Ramos (cell line): ENCODE measurements around the gene TMED10.
"Not testable (repeated sequence)": the region's sequence is repeated elsewhere in the genome, so short reads cannot be mapped to it uniquely, and the experiment has no call there.

Source experiments
- in situ Hi-C: fragments of 300-500 bp; cut with MboI; formaldehyde crosslinking; loops from one replicate; pipeline ENCODE4 v1.14.3; 2022; ENCODE audit warnings: low sequenced_read_pairs; ENCODE audit not compliant: unreplicated experiment

TMED10 gene

DNA sequence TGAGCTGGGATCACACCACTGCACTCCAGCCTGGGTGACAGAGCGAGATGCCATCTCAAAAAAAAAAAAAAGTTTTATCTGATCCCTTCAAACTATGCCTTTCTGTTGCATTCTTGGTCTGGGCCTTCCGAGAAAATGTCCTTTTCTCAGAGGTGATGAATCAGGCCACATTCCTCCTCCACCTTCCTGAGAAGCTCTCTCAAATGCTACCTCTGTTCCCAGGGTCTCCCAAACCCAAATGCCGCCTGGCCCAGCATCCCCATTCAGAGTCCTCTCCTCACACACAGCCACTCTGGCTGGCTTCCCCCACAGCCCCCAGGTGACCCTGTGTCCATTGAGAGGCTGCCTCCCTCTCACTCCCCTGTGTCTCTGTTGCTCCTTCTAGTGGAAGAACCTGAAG lies 19.7 kb upstream of the TMED10 start:
- in situ Hi-C loops = no loop called here

DNA sequence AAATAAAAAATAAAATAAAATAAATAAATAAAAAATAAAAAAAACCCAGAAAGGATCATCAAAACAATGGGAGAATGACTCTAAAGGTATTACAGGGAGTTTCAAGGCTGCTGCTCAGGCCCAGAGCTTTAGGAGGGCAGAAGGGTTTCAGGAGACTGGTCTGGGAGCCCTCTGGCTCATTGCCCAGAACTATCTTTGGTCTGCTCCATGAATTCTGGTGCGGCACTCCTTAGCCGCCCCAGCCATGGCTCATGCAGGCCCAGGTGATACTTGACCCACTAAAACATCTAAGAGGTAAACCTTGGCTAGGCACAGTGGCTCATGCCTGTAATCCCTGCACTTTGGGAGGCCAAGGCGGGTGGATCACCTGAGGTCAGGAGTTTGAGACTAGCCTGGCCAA lies 14.7 kb upstream of the TMED10 start:
- in situ Hi-C loops = no loop called here

- in situ Hi-C loops = no loop called here
Observed at GRCh38 chr14:75190023-75190422, 13.6 kb upstream of the TMED10 start.

GRCh38 chr14:75188520-75189268 lies 12.3 kb upstream of the TMED10 start:
- in situ Hi-C loops = no loop called here

DNA sequence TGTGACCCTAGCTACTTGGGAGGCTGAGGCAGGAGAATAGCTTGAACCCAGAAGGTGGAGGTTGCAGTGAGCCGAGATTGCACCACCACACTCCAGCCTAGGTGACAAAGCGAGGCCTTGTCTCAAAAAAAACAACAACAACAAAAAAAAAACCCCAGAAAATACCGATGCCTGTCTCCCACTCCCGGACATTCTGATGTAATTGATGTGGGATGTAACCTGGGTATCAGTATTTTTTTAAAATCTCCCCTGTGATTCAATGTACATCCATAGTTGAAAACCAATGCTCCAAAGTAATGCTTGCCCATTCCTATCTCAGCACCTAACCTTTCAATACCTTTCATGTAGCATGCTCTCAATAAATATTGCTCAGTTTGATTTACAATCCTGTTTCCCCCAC lies 11.7 kb upstream of the TMED10 start:
- in situ Hi-C loops = no loop called here

- in situ Hi-C loops = no loop called here
Observed at GRCh38 chr14:75186953-75187352, 10.5 kb upstream of the TMED10 start.

DNA sequence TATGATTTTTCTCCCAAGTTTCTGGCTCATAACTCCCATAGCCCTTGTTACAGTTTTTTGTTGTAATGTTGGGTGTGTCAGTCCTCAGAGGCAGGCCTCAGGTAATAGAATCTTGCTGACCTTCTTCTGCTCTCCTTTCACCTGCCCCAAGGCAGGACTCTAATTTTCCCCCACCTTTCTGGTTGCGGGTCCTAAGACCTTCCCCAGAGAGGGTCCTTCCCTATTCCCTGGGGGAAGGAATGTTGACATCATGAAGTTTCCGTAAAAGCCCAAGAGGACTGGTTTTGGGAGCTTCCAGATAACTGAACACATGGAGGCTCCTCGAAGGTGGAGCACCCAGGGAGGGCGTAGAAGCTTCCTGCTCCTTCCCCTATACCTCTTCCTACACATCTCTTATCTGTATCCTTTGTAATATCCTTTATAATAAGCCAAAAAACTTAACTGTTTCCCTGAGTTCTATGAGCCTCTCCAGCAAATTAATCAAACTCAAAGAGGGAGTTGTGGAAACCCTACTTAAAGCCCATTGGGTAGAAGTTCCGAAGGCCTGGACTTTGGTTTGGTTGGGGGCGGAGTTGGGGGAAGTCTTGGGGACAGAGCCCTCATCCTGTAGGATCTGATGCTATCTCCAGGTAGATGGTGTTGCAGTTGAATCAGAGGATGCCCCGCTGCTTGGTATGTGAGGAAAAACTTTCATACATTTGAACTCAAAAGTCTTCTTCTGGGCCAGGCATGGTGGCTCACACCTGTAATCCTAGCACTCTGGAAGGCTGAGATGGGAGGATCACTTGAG lies 9.0 kb upstream of the TMED10 start:
- in situ Hi-C loops = no loop called here

GRCh38 chr14:75184492-75184891 lies 8.1 kb upstream of the TMED10 start:
- in situ Hi-C loops = no loop called here

DNA sequence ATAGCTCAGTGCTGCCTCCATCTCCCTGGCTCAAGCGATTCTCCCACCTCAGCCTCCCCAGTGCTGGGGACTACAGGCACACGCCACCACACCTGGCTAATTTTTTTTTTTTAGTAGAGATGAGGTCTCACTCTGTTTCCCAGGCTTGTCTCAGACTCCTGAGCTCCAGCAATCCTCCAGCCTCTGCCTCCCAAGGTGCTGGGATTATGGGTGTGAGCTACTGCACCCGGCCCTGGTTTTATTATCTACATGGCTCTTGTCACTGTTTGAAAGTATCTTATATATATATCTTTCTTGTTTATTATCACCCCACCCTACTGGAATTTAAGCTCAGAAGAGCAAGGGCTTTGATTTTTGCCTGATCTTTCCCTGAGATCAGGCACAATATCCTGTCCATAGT lies 7.6 kb upstream of the TMED10 start:
- in situ Hi-C loops = no loop called here

DNA sequence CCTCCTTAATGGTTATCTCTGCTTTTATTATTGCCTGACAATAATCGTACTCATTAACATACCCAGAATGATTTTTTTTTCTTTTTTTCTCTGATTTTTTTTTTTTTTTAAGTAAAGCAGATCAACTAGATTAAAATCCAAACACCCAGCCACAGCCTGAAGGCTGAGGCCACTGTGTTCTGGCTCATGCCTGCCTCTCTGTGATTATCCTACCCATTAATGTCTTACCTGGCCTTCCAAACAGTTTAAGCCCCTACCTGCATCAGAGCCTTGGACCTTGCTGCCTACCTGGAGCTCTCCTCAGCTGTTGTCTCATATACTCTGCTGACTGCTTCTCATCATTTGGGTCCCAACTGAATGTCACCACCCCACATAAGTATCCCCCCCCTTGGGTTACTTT lies 6.8 kb upstream of the TMED10 start:
- in situ Hi-C loops = no loop called here

DNA sequence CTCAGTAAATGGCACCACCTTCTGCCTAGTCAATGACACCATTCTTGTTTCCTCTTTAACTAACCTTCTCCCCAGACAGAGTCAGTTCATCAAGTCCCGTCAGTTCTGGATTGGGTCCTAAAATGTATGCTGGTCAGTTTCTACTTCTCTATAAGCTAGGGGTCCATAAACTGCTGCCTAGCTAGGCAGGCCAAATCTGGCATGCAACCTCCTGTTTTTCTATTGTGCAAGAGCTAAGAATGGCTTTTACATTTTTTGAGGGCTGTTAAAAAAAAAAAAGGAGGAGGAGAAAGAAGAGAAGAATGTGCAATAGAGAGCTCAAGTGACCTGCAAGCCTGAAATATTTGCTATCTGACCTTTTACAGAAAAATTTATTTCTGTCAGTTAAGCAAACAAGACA lies 6.4 kb upstream of the TMED10 start:
- in situ Hi-C loops = no loop called here

DNA sequence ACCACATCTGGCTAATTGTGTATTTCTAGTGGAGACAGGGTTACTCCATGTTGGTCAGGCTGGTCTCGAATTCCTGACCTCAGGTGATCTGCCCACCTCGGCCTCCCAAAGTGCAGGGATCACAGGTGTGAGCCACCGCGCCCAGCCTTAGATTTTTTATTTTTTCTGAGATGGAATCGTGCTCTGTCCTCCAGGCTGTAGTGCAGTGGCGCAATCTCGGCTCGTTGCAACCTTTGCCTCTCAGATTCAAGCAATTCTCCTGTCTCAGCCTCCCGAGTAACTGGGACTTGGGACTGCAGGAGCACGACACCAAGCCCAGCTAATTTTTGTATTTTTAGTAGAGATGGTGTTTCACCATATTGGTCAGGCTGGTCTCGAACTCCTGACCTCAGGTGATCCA lies 5.8 kb upstream of the TMED10 start:
- in situ Hi-C loops = not testable (repeated sequence)

GRCh38 chr14:75181293-75182062 lies 5.1 kb upstream of the TMED10 start:
- in situ Hi-C loops = no loop called here

DNA sequence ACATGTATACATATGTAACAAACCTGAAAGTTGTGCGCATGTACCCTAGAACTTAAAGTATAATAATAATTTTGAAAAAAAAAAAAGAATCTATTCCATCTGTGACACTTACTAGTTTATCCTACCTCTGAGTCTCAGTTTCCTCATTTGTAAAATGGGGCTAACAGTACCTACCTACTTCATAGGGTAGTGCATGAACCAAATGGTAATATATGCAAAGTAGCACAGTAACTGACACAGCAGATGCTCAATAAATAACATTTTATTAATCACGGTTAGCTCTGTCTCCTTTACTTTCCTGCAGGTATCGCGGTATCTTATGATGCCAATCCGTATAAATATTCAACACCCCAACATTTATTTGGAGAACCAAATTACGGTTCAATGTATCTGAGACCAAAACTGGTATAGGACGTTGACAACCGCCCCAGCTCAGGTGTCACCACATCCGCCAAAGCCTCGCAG lies 703 bp downstream of the TMED10 start:
- in situ Hi-C loops = no loop called here

DNA sequence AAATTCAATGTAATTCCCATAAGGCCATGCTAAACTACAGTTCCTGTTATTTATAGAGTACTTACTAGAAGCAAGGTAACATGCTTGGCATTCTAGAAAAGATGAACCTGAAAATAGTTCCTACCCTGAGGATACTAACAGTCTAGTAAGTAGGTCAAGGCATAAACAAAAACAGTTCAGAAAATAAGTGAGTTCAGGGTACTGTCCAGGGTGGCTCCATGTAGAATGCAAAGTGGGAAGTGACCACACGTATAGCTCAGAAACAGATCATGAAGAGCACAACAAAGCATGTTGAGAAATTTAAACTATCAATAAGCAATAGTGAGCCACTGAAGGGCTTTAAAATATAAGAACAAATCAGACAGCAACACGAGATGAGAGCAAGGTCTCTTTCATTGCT lies 2.3 kb downstream of the TMED10 start:
- in situ Hi-C loops = no loop called here

GRCh38 chr14:75170772-75171171 lies 5.6 kb downstream of the TMED10 start:
- in situ Hi-C loops = no loop called here

GRCh38 chr14:75168586-75169335 lies 7.7 kb downstream of the TMED10 start:
- in situ Hi-C loops = no loop called here

DNA sequence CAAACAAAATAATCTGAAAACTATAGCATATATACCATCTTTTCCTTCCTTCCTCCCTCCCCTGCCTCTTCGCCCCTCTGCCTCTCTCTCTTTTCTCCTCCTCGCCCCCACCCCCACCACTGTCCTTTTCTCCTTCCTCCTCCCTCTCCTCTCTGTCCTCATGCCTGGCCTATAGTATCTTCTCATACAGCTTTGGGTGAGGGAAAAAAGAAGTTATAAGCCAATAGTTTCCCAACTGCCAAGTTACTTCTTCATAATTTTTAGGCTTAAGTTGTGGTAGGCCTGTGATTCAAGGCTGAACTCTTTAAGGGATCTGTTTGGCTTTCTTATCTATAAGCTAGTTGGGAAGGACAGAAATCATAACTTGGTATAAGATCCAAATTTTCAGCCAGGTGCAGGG lies 9.1 kb downstream of the TMED10 start:
- in situ Hi-C loops = no loop called here

DNA sequence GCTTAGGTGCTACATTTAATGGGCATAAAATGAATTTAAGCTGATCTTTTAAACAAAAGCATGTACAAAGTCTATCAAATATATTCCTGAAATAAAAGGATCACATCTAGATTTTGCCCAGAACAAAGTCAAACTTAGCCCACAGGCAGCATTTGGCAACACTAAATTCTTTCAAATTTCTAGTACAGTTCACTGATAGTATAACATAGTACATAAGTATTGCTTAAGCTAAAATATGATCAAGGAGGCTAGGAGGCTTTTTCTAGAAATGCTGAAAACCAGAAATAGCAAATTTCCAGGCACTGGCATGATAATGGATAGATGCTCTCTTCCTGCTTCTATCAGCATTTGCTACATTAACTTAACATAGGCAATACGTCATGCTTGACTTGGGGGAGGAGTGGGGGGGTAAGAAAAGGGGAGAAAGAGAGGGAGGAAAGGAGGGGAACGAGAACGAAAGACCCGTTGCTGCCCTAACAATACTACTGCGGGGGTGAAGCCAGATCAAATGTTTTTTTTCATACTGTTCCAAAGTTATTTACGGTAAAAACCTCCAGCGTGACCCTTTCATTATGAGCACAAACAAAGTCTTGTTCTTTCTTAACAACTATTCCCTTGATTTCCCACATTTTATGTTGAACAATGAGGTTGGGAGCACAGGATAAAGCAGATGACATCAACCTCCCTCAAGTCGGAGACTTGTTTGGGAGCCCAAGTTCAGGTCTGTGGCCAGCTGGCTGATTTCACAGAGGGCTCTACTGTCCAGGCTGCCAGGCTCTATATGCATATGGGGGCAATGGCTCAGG lies 10.6 kb downstream of the TMED10 start:
- in situ Hi-C loops = no loop called here
